Uterus (tissue), 4 donors: ENCODE measurements around the gene STOML1. TPM values are rescaled to one million over a fixed set of nuclear protein-coding genes. Genes with fewer than 3 reads are reported as not detected.
"Not testable (repeated sequence)": the region's sequence is repeated elsewhere in the genome, so short reads cannot be mapped to it uniquely, and the experiment has no call there.

Experiments used
- DNase-seq, 2 donors: peaks; one replicate each; pipeline ENCODE4 v3.0.0-alpha.2; 2019 to 2020
- H3K27ac ChIP-seq, 2 donors: fragments of 200-600 bp; sonication (generic); 1 replicate in 1 of 2; 2 replicates in 1 of 2; pipeline ENCODE4 v1.5.1; 2016 to 2018
- H3K27me3 ChIP-seq, 2 donors: fragments of 200-600 bp; sonication (generic); one replicate each; pipeline ENCODE4 v1.5.1; 2018 to 2019; ENCODE audit warnings: control low read depth in 1 of 2
- H3K36me3 ChIP-seq, 2 donors: fragments of 200-600 bp; sonication (generic); one replicate each; pipeline ENCODE4 v1.5.1; 2019; ENCODE audit warnings: control low read depth in 1 of 2
- H3K4me1 ChIP-seq, 2 donors: fragments of 200-600 bp; sonication (generic); one replicate each; pipeline ENCODE4 v1.5.1; 2018 to 2019; ENCODE audit warnings: control low read depth in 1 of 2
- H3K4me3 ChIP-seq, 2 donors: fragments of 200-600 bp; sonication (generic); 1 replicate in 1 of 2; 2 replicates in 1 of 2; pipeline ENCODE4 v1.5.1; 2018 to 2019; ENCODE audit warnings: mild to moderate bottlenecking in 1 of 2
- H3K9me3 ChIP-seq, 2 donors: fragments of 200-600 bp; sonication (generic); one replicate each; pipeline ENCODE4 v1.5.1; 2019; ENCODE audit warnings: control low read depth in 1 of 2
- POLR2A ChIP-seq, 2 donors: fragments of 450-650 bp; IDR thresholded peaks; one replicate each; pipeline ENCODE4 v1.6.1; 2016; ENCODE audit warnings: antibody characterized with exemption in 2 of 2, mild to moderate bottlenecking in 1 of 2, moderate library complexity in 1 of 2
- intact Hi-C: fragments of 100-400 bp; cut with DNase I; formaldehyde crosslinking; loops from one replicate; pipeline ENCODE4 v1.15.1; 2023; ENCODE audit warnings: low total_unique reads
- total RNA-seq, 4 donors: library from RNA; depleted of rRNA in 3 of 4; stranded (reverse); fragments of >200 nt in 3 of 4; gene quantifications; one replicate each; pipeline versions ENCODE4 v1.1.0 to v1.2.4, GENCODE V29; 2014 to 2023
- TF ChIP-seq, protein P1 (sequence below), 4 experiments: fragments of 200-600 bp in 2 of 4; fragments of 450-650 bp in 2 of 4; sonication (generic) in 2 of 4; IDR thresholded peaks; one replicate each; pipeline ENCODE4 v1.5.1; 2016 to 2019; ENCODE audit warnings: antibody characterized with exemption in 4 of 4, mild to moderate bottlenecking in 2 of 4, moderate library complexity in 1 of 4
- donor health status: DM: yes; HTN: yes; CAD: no.

The STOML1 gene
- total RNA-seq, 4 donors from 2014 or later: 4.4 to 16.6 (median 8.3) TPM

DNA sequence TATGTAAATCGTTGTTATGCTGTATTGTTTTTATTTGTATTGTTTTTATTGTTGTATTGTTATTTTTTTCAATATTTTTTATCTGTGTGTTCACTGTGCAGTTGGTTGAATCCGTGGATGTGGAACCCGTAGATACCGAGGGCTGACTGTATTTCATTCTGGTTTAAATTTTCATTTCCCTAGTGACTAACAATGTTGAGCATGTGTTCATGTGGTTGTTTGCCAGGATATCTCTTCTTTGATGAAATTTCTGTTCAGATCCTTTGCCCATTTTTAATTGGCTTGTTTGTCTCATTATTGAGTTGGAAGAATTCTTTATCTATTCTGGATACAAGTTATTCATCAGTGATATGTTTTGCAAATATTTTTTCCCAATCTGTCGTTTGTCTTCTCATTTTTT lies 29.7 kb downstream of the STOML1 start:
- no peaks in the 10 kb centered on the region for H3K27me3 ChIP-seq
- H3K4me1 ChIP-seq: no peaks in the 10 kb centered on the region
- no peak overlapping the region for H3K27ac ChIP-seq
- DNase-seq: no peak
- TF ChIP-seq, protein P1, sequence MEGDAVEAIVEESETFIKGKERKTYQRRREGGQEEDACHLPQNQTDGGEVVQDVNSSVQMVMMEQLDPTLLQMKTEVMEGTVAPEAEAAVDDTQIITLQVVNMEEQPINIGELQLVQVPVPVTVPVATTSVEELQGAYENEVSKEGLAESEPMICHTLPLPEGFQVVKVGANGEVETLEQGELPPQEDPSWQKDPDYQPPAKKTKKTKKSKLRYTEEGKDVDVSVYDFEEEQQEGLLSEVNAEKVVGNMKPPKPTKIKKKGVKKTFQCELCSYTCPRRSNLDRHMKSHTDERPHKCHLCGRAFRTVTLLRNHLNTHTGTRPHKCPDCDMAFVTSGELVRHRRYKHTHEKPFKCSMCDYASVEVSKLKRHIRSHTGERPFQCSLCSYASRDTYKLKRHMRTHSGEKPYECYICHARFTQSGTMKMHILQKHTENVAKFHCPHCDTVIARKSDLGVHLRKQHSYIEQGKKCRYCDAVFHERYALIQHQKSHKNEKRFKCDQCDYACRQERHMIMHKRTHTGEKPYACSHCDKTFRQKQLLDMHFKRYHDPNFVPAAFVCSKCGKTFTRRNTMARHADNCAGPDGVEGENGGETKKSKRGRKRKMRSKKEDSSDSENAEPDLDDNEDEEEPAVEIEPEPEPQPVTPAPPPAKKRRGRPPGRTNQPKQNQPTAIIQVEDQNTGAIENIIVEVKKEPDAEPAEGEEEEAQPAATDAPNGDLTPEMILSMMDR (IDR thresholded peaks at IDR 0.05): no peak
- no peak for TF ChIP-seq POLR2A (IDR thresholded peaks at IDR 0.05)
- no peak overlapping the region for H3K4me3 ChIP-seq
- H3K9me3 ChIP-seq: no peaks in the 10 kb centered on the region
- intact Hi-C loops: no loop called here
- H3K36me3 ChIP-seq: no peaks in the 10 kb centered on the region

DNA sequence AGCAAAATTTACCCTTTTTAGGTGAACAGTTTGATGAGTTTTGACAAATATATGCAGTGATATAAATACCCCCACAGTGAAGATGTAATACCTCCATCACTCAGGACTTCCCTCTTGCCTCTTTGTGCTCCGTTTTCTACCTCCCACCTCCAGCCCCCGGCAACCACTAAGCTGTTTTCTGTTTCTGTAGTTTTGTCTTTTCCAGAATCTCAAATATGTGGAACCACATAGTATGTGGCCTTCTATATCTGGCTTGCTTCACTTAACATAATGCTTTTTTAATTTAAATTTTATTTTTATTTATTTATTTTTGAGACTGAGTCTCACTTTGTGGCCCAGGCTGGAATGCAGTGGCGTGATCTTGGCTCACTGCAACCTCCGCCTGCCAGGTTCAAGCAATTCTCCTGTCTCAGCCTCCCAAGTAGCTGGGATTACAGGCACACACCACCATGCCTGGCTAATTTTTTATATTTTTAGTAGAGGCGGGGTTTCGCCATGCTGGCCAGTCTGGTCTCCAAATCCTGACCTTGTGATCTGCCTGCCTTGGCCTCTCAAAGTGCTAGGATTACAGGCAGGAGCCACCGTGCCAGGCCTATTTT lies 31.5 kb downstream of the STOML1 start:
- H3K9me3 ChIP-seq, H3K4me3 ChIP-seq, DNase-seq, H3K36me3 ChIP-seq, intact Hi-C loops, H3K27ac ChIP-seq, H3K27me3 ChIP-seq, H3K4me1 ChIP-seq: not testable (repeated sequence)

DNA sequence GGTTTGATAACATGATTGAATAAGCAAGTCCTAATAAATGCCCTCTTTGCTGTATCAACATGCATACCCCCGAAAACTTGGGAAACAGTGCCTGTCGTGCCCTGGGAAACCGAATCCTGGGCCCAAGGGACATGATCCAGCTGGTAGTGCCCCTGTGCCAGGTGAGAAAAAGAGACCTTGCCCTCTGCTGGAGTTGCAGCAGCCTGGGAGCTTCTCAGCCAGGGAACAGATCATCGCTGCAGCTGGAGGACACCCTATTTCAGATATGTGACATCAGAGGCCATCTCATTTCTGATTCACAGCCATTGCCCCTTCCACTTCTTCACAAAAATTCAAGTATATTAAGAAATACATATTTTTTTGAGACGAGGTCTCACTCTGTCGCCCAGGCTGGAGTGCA lies 32.3 kb downstream of the STOML1 start:
- H3K27ac ChIP-seq: no peak overlapping the region
- no peaks in the 10 kb centered on the region for H3K4me1 ChIP-seq
- intact Hi-C loops: no loop called here
- no peaks in the 10 kb centered on the region for H3K9me3 ChIP-seq
- no peak for TF ChIP-seq POLR2A (IDR thresholded peaks at IDR 0.05)
- TF ChIP-seq, protein P1 (IDR thresholded peaks at IDR 0.05): no peak
- no peak overlapping the region for H3K4me3 ChIP-seq
- no peaks in the 10 kb centered on the region for H3K27me3 ChIP-seq
- no peaks in the 10 kb centered on the region for H3K36me3 ChIP-seq
- no peak for DNase-seq

DNA sequence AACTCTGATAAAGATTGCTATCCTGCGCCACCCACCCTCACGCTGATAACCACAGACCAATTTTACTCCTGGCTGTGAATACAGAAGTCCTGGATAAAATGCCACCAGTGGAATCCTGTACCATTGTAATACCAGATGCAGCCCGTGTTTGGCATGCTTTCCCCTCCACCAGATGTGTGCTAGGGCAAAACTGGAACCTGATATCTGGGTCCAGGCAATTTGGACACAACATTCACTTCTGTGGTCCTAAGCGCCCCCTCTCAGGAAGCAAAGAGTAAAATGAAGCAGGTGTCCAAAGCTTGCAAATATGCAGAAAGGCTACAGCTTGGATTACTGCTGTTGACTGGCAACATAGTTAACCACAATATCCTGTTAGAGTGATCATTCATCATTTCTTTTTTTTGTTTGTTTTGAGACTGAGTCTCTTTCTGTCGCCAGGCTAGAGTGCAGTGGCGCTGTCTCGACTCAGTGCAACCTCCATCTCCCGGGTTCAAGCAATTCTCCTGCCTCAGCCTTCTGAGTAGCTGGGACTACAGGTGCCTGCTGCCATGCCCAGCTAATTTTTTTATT lies 33.0 kb downstream of the STOML1 start:
- H3K9me3 ChIP-seq: no peaks in the 10 kb centered on the region
- H3K27me3 ChIP-seq: no peaks in the 10 kb centered on the region
- H3K27ac ChIP-seq: no peak overlapping the region
- H3K36me3 ChIP-seq: no peaks in the 10 kb centered on the region
- intact Hi-C loops: no loop called here
- TF ChIP-seq, protein P1 (IDR thresholded peaks at IDR 0.05): no peak
- no peak for TF ChIP-seq POLR2A (IDR thresholded peaks at IDR 0.05)
- no peak for DNase-seq
- H3K4me3 ChIP-seq: no peak overlapping the region
- no peaks in the 10 kb centered on the region for H3K4me1 ChIP-seq

DNA sequence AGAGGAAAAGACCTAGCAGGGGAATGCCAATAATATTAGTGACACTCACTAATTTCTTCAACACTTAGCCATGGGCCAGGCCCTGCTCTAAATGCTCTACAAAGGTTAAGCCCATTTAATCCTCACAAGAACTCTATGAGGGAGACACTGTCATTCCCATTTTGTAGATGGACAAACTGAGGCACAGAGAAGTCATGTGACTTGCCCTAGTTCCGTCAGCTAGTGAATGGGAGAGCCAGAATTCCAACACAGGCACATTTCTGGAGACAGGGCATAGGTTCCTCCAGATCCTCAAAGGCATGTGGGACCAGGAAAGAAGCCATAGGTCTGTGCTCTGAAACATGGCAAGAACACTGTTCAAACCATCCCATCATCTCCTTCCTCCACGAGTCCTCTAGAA lies 34.3 kb downstream of the STOML1 start:
- no peak for DNase-seq
- Histone ChIP-seq H3K4me1 (no peaks in the 10 kb centered on the region), H3K27me3 (no peaks in the 10 kb centered on the region), H3K9me3 (no peaks in the 10 kb centered on the region), H3K36me3 (no peaks in the 10 kb centered on the region), H3K27ac (peak overlapping the region in 1 of 2 donors; percentile 30), H3K4me3 (no peak overlapping the region)
- TF ChIP-seq POLR2A (IDR thresholded peaks at IDR 0.05): no peak
- TF ChIP-seq, protein P1 (IDR thresholded peaks at IDR 0.05): no peak
- intact Hi-C loops: no loop called here
